WTC11 (cell line): ENCODE data around the gene TULP3. TPM values are rescaled to one million over a fixed set of nuclear protein-coding genes. Genes with fewer than 3 reads are reported as not detected.
"Not testable (repeated sequence)": the region's sequence is repeated elsewhere in the genome, so short reads cannot be mapped to it uniquely, and the experiment has no call there.

Source experiments
- ATAC-seq: fragments of 200-7000 bp; cut with Tn5 transposase; 2 replicates; pipeline ENCODE4 v1.10.0; 2021; ENCODE audit warnings: mild to moderate bottlenecking, moderate library complexity
- CTCF ChIA-PET: fragments of 300-600 bp; sonication (Branson Sonifier 250); formaldehyde crosslinking; loops from one replicate; lab custom pipeline; 2021; ENCODE audit warnings: antibody characterized with exemption; lab: Charles Lee
- POLR2A ChIA-PET: fragments of 350-600 bp; sonication (Branson Sonifier 250); formaldehyde crosslinking; loops from one replicate; lab custom pipeline; 2021; ENCODE audit warnings: antibody characterized with exemption; lab: Charles Lee
- DNase-seq: peaks from one replicate; pipeline ENCODE4 v3.0.0; 2021; ENCODE audit warnings: low spot score
- H3K27ac Mint-ChIP-seq: 2 replicates; pipeline ENCODE4 v1.8.0; 2021; ENCODE audit warnings: mixed read lengths
- H3K27me3 Mint-ChIP-seq: 2 replicates; pipeline ENCODE4 v1.8.0; 2021; ENCODE audit warnings: low read depth, mild to moderate bottlenecking, moderate library complexity, mixed read lengths
- H3K36me3 Mint-ChIP-seq: 2 replicates; pipeline ENCODE4 v1.8.0; 2021; ENCODE audit warnings: mixed read lengths
- H3K4me1 Mint-ChIP-seq: 2 replicates; pipeline ENCODE4 v1.8.0; 2022; ENCODE audit warnings: mixed read lengths
- H3K4me3 Mint-ChIP-seq: 2 replicates; pipeline ENCODE4 v1.8.0; 2021; ENCODE audit warnings: mild to moderate bottlenecking, moderate library complexity, mixed read lengths
- H3K9me3 Mint-ChIP-seq: 2 replicates; pipeline ENCODE4 v1.8.0; 2021; ENCODE audit warnings: mixed read lengths
- ARID4B ChIP-seq: sonication (generic); formaldehyde crosslinking; IDR thresholded peaks from 2 replicates; pipeline ENCODE4 v1.8.0; 2023; ENCODE audit warnings: missing genetic modification reagents, mild to moderate bottlenecking, borderline replicate concordance
- CTCF ChIP-seq: fragments of 200-600 bp; IDR thresholded peaks from 2 replicates; pipeline ENCODE4 v1.8.0; 2022; ENCODE audit warnings: antibody characterized with exemption
- E2F1 ChIP-seq: sonication (generic); formaldehyde crosslinking; IDR thresholded peaks from 2 replicates; pipeline ENCODE4 v1.8.0; 2022; ENCODE audit warnings: mild to moderate bottlenecking, missing genetic modification reagents
- JUN ChIP-seq: sonication (generic); formaldehyde crosslinking; IDR thresholded peaks from 2 replicates; pipeline ENCODE4 v1.8.0; 2023; ENCODE audit warnings: mild to moderate bottlenecking, missing genetic modification reagents
- MAX ChIP-seq: sonication (generic); formaldehyde crosslinking; IDR thresholded peaks from 2 replicates; pipeline ENCODE4 v1.8.0; 2022; ENCODE audit warnings: mild to moderate bottlenecking, missing genetic modification reagents
- MYBL2 ChIP-seq: sonication (generic); formaldehyde crosslinking; IDR thresholded peaks from 2 replicates; pipeline ENCODE4 v1.8.1; 2023; ENCODE audit warnings: mild to moderate bottlenecking, moderate library complexity, missing genetic modification reagents
- NFYB ChIP-seq: sonication (generic); formaldehyde crosslinking; conservative IDR thresholded peaks from 2 replicates; pipeline ENCODE4 v1.8.0; 2022; ENCODE audit warnings: low read depth, missing genetic modification reagents
- SMAD4 ChIP-seq: sonication (generic); formaldehyde crosslinking; IDR thresholded peaks from 2 replicates; pipeline ENCODE4 v1.8.0; 2022; ENCODE audit warnings: mild to moderate bottlenecking, missing genetic modification reagents
- ZNF232 ChIP-seq: sonication (generic); formaldehyde crosslinking; IDR thresholded peaks from 2 replicates; pipeline ENCODE4 v1.8.0; 2022; ENCODE audit warnings: mild to moderate bottlenecking, missing genetic modification reagents
- ZNF263 ChIP-seq: sonication (generic); formaldehyde crosslinking; IDR thresholded peaks from 2 replicates; pipeline ENCODE4 v1.8.1; 2022; ENCODE audit warnings: low read depth, mild to moderate bottlenecking, moderate library complexity, missing genetic modification reagents
- ZNF317 ChIP-seq: sonication (generic); formaldehyde crosslinking; IDR thresholded peaks from 2 replicates; pipeline ENCODE4 v1.8.1; 2023; ENCODE audit warnings: low read depth, mild to moderate bottlenecking, moderate library complexity, missing genetic modification reagents, borderline replicate concordance
- total RNA-seq: library from RNA; stranded (reverse); gene quantifications from 3 replicates; pipeline ENCODE4 v1.2.3, GENCODE V29; 2021
- TF ChIP-seq, protein P1 (sequence below): fragments of 250-450 bp; sonication (Bioruptor Pico); IDR thresholded peaks from 2 replicates; pipeline ENCODE4 v1.9.0; 2021; ENCODE audit warnings: mild to moderate bottlenecking

The TULP3 gene
- total RNA-seq, 1 experiment from 2014 or later, result 17.4 TPM

DNA sequence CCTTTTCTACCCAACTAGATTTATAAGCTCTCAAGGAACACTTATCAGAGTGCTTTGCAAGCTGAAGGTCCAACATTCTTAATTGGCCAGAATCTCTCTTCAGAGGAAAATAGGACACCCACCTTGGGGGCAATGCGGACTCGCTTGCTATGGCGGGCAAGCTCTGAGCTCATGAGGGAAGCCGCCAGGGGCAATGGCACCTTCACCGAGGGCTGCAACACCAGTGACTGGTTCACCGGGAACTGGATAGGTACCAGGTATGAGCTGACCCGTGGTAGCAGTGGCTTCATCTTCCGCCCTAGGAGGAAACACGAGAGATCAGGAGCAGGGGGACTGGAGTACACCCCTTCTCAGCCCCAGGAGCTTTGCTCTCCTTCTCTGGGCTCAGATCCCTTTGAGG is 26.5 kb upstream of the TULP3 start (continued):
- TF ChIP-seq, protein P1, sequence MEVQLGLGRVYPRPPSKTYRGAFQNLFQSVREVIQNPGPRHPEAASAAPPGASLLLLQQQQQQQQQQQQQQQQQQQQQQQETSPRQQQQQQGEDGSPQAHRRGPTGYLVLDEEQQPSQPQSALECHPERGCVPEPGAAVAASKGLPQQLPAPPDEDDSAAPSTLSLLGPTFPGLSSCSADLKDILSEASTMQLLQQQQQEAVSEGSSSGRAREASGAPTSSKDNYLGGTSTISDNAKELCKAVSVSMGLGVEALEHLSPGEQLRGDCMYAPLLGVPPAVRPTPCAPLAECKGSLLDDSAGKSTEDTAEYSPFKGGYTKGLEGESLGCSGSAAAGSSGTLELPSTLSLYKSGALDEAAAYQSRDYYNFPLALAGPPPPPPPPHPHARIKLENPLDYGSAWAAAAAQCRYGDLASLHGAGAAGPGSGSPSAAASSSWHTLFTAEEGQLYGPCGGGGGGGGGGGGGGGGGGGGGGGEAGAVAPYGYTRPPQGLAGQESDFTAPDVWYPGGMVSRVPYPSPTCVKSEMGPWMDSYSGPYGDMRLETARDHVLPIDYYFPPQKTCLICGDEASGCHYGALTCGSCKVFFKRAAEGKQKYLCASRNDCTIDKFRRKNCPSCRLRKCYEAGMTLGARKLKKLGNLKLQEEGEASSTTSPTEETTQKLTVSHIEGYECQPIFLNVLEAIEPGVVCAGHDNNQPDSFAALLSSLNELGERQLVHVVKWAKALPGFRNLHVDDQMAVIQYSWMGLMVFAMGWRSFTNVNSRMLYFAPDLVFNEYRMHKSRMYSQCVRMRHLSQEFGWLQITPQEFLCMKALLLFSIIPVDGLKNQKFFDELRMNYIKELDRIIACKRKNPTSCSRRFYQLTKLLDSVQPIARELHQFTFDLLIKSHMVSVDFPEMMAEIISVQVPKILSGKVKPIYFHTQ, result no peak
- TF ChIP-seq NFYB (CRISPR knock-in tag) (no peak), JUN (CRISPR knock-in tag) (no peak), ZNF232 (no peak), MYBL2 (CRISPR knock-in tag) (no peak), CTCF (no peak)

GRCh38 chr12:2868986-2869632 is 21.6 kb upstream of the TULP3 start:
- H3K27me3 Mint-ChIP-seq, H3K4me3 Mint-ChIP-seq, H3K4me1 Mint-ChIP-seq, POLR2A ChIA-PET, ATAC-seq, H3K27ac Mint-ChIP-seq, H3K9me3 Mint-ChIP-seq, DNase-seq: not testable (repeated sequence)
- peaks cover 71% of the 10 kb centered on the region for H3K36me3 Mint-ChIP-seq
- CTCF ChIA-PET, result interaction anchor here (1.0 to 1.2 kb wide), 3 partner anchors 15 to 75 kb away, joined by 3 to 5 read pairs (median 3); no protein-coding TSS in a partner anchor

GRCh38 chr12:2876431-2877046 is 14.2 kb upstream of the TULP3 start:
- DNase-seq, result no peak
- TF ChIP-seq E2F1 (CRISPR knock-in tag) (no peak), ARID4B (CRISPR knock-in tag) (peak; percentile 71; the same call in 1 of the 2 replicates), ZNF317 (CRISPR knock-in tag) (0 out of 2 replicates have a peak, but pooled peaks have one; percentile 2), MAX (CRISPR knock-in tag) (peak; percentile 3; the same call in 1 of the 2 replicates), SMAD4 (CRISPR knock-in tag) (0 out of 2 replicates have a peak, but pooled peaks have one; percentile 45), NFYB (CRISPR knock-in tag) (0 out of 2 replicates have a peak, but pooled peaks have one; percentile 3), ZNF263 (no peak)
- TF ChIP-seq, all 79 proteins: peak for 5
- ChIA-PET POLR2A (interaction anchor here (0.6 to 2.4 kb wide), 9 partner anchors 9 to 208 kb away, joined by 3 to 24 read pairs (median 4); partner anchors contain the start of gene TULP3), CTCF (interaction anchor here (0.9 to 2.8 kb wide), 13 partner anchors 9 to 185 kb away, joined by 3 to 36 read pairs (median 5); partner anchors contain the start of gene TULP3)
- ATAC-seq, result peak; percentile 71
- Mint-ChIP-seq H3K27ac (peak overlapping the region; percentile 69), H3K36me3 (peaks cover 32% of the 10 kb centered on the region), H3K27me3 (no peaks in the 10 kb centered on the region), H3K9me3 (no peaks in the 10 kb centered on the region), H3K4me3 (peak overlapping the region; percentile 73), H3K4me1 (peaks cover 25% of the 10 kb centered on the region)
